Lower leg skin (tissue), 3 donors: ENCODE measurements around the gene CHMP1A.

ENCODE experiments used
- CTCF ChIP-seq, 3 donors: fragments of 450-650 bp; IDR thresholded peaks; one replicate each; pipeline ENCODE4 v1.5.1; 2016; ENCODE audit warnings: antibody characterized with exemption in 3 of 3, mild to moderate bottlenecking in 3 of 3, moderate library complexity in 2 of 3
- POLR2A ChIP-seq, 2 donors: fragments of 450-650 bp; IDR thresholded peaks; one replicate each; pipeline ENCODE4 v1.6.1; 2016 to 2017; ENCODE audit warnings: antibody characterized with exemption in 2 of 2, mild to moderate bottlenecking in 1 of 2, moderate library complexity in 1 of 2

DNA sequence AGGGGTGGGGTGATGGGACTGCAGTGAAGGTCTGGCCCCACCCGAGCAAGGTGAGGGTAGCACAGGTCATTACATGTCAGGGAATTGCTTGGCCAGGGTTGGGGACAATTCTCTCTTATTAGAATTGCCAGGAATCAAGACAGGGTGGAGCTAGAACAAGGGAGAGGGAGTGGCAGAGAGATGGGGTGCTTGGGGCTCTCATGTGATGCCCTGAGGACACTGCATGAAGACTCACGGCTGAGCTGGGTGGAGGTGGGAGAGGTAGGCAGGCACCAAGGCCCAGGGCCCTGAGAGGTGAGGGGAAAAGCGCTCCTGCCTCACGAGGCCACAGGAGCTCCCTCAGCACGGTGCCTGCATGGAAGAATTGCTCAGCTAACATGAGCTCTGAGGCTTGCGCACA is 40.5 kb downstream of the CHMP1A start:
- TF ChIP-seq CTCF (IDR thresholded peaks at IDR 0.05) (no peak), POLR2A (IDR thresholded peaks at IDR 0.05) (no peak)
